AG04450 (cell line): ENCODE results near the gene NTNG1. TPM values are rescaled to one million over a fixed set of nuclear protein-coding genes. Genes with fewer than 3 reads are reported as not detected.

ENCODE experiments used
- CTCF ChIA-PET: fragments of 300-600, 350-600 bp; formaldehyde crosslinking; extraction: SDS; loops from one replicate; lab custom pipeline; 2022; ENCODE audit warnings: antibody characterized with exemption, inconsistent platforms; lab: Charles Lee
- POLR2A ChIA-PET: fragments of 350-600 bp; formaldehyde crosslinking; extraction: SDS; loops from one replicate; lab custom pipeline; 2021; ENCODE audit warnings: antibody characterized with exemption, inconsistent platforms; lab: Yijun Ruan, JAX
- DNase-seq: peaks from one replicate; pipeline ENCODE4 v3.0.0-alpha.2; 2011; ENCODE audit warnings: low read depth, low spot score
- H3K27ac ChIP-seq: one replicate; pipeline ENCODE4 v1.5.1; 2012; ENCODE audit warnings: low read depth, low read length, control low read depth
- H3K27me3 ChIP-seq: one replicate; pipeline ENCODE4 v1.6.0; 2012; ENCODE audit warnings: low read length; ENCODE audit not compliant: control insufficient read depth, insufficient read depth
- H3K4me3 ChIP-seq: 2 replicates; pipeline ENCODE4 v1.5.1; 2011; ENCODE audit warnings: mild to moderate bottlenecking, low read depth, low read length, control low read depth
- H3K9me3 ChIP-seq: 2 replicates; pipeline ENCODE4 v1.5.1; 2012; ENCODE audit warnings: low read length; ENCODE audit not compliant: control insufficient read depth, insufficient read depth
- CTCF ChIP-seq: IDR thresholded peaks from 2 replicates; pipeline ENCODE4 v1.5.1; 2011; ENCODE audit warnings: low read depth, low read length, control low read depth, inconsistent platforms
- polyA plus RNA-seq: library from polyadenylated mRNA; depleted of rRNA; stranded (reverse); fragments of >200 nt; gene quantifications from 2 replicates; pipeline ENCODE4 v1.2.3, GENCODE V29; 2011

Gene NTNG1
- polyA plus RNA-seq, 1 experiment = 0.32 TPM

- no peak for TF ChIP-seq CTCF
- H3K4me3 ChIP-seq = no peak overlapping the region
- ChIA-PET CTCF (no interaction called here), POLR2A (no interaction called here)
- no peak for DNase-seq
- no peaks in the 10 kb centered on the region for H3K27me3 ChIP-seq
- H3K27ac ChIP-seq = no peak overlapping the region
- no peaks in the 10 kb centered on the region for H3K9me3 ChIP-seq
Measured at GRCh38 chr1:107525961-107526360, 385.1 kb downstream of the NTNG1 start.

- ChIA-PET CTCF (no interaction called here), POLR2A (no interaction called here)
- TF ChIP-seq CTCF = no peak
Measured at GRCh38 chr1:107526524-107527198, 385.8 kb downstream of the NTNG1 start.

GRCh38 chr1:107529511-107530149 lies 388.8 kb downstream of the NTNG1 start:
- no peaks in the 10 kb centered on the region for H3K27me3 ChIP-seq
- H3K27ac ChIP-seq = no peak overlapping the region
- DNase-seq = no peak
- CTCF ChIA-PET = interaction anchor here (0.8 to 2.6 kb wide), 13 partner anchors 9 to 595 kb away, joined by 3 to 14 read pairs (median 3); no protein-coding TSS in a partner anchor
- POLR2A ChIA-PET = no interaction called here
- peak; percentile 72 for TF ChIP-seq CTCF
- no peaks in the 10 kb centered on the region for H3K9me3 ChIP-seq
- no peak overlapping the region for H3K4me3 ChIP-seq

More at GRCh38 chr1:107526524-107527198, 385.8 kb downstream of the NTNG1 start:
- H3K4me3 ChIP-seq = no peak overlapping the region
- no peaks in the 10 kb centered on the region for H3K27me3 ChIP-seq
- DNase-seq = no peak
- H3K9me3 ChIP-seq = no peaks in the 10 kb centered on the region
- no peak overlapping the region for H3K27ac ChIP-seq

- no peak overlapping the region for H3K27ac ChIP-seq
- POLR2A ChIA-PET = no interaction called here
- H3K4me3 ChIP-seq = no peak overlapping the region
- H3K27me3 ChIP-seq = no peaks in the 10 kb centered on the region
- TF ChIP-seq CTCF = no peak
- DNase-seq = no peak
- H3K9me3 ChIP-seq = no peaks in the 10 kb centered on the region
- CTCF ChIA-PET = interaction anchor here (1.1 to 1.8 kb wide), 3 partner anchors 22 to 184 kb away, joined by 3 to 4 read pairs (median 3); no protein-coding TSS in a partner anchor
Measured at GRCh38 chr1:107530543-107530942, 389.7 kb downstream of the NTNG1 start.
